HepG2 (cell line): ENCODE measurements around the gene GLG1. TPM values are rescaled to one million over a fixed set of nuclear protein-coding genes. Genes with fewer than 3 reads are reported as not detected.

Source experiments
- ATAC-seq: fragments of 200-7000 bp; cut with Tn5 transposase; 3 replicates; pipeline ENCODE4 v1.9.1; 2020; ENCODE audit warnings: mild to moderate bottlenecking, moderate library complexity
- BruUV-seq: library from RNA; stranded (reverse); fragments of 400-500 nt; replicated peaks from 2 replicates; lab custom pipeline; 2021; lab: Mats Ljungman, UMichigan
- CTCF ChIA-PET: fragments of 300-600 bp; formaldehyde crosslinking; extraction: SDS; loops from one replicate; lab custom pipeline; 2021; ENCODE audit warnings: low total read pairs, inconsistent platforms, low intra/inter-chr PET ratio; lab: Yijun Ruan, JAX
- POLR2A ChIA-PET: fragments of 350-600 bp; sonication (Branson Sonifier 250); formaldehyde crosslinking; loops from one replicate; lab custom pipeline; 2020; ENCODE audit warnings: antibody characterized with exemption, inconsistent platforms; lab: Yijun Ruan, JAX
- DNase-seq: peaks from one replicate; pipeline ENCODE4 v3.0.0-alpha.2; 2015; ENCODE audit warnings: low spot score
- FAIRE-seq: peaks from 3 replicates; lab custom pipeline; 2011; peaks lifted over from hg19 to GRCh38; lab: Jason Lieb, UNC
- H2AFZ ChIP-seq: one replicate; pipeline ENCODE4 v1.6.1; 2011; ENCODE audit warnings: low read length, inconsistent platforms
- H3K27ac ChIP-seq: fragments of 300-600 bp; 3 replicates; pipeline ENCODE4 v1.8.0; 2011; ENCODE audit warnings: mixed run types, mild to moderate bottlenecking, mixed read lengths, low read length, inconsistent platforms; ENCODE audit not compliant: insufficient read depth; ENCODE audit errors: extremely low read length
- H3K27me3 ChIP-seq, 2 experiments: fragments of 200-600 bp in 1 of 2; 2 replicates in 1 of 2; 3 replicates in 1 of 2; pipeline versions ENCODE4 v1.6.0 to v1.8.0; 2011; ENCODE audit warnings: low read length in 2 of 2, mild to moderate bottlenecking in 2 of 2, moderate library complexity in 2 of 2, inconsistent platforms in 1 of 2; ENCODE audit not compliant: insufficient read depth in 2 of 2, control insufficient read depth in 1 of 2
- H3K36me3 ChIP-seq, 2 experiments: fragments of 200-600 bp in 1 of 2; replicated peaks in 1 of 2; 2 replicates in 1 of 2; 3 replicates in 1 of 2; pipeline versions ENCODE4 v1.5.1 to v1.8.0; 2011; ENCODE audit warnings: low read length in 2 of 2, inconsistent platforms in 1 of 2; ENCODE audit not compliant: insufficient read depth in 2 of 2, control insufficient read depth in 1 of 2
- H3K4me1 ChIP-seq: 2 replicates; pipeline ENCODE4 v1.5.1; 2012; ENCODE audit warnings: low read length, inconsistent platforms; ENCODE audit not compliant: insufficient read depth
- H3K4me2 ChIP-seq: 2 replicates; pipeline ENCODE4 v1.6.0; 2011; ENCODE audit warnings: low read depth, low read length, inconsistent platforms
- H3K4me3 ChIP-seq, 3 experiments: fragments of 200-600 bp in 1 of 3; sonication (generic), shearing (Covaris generic) in 1 of 3; replicated peaks in 1 of 3; 2 replicates each; pipeline ENCODE4 v1.5.1; 2011 to 2016; ENCODE audit warnings: low read length in 3 of 3, inconsistent platforms in 2 of 3, low read depth in 2 of 3, mild to moderate bottlenecking in 2 of 3, control low read depth in 1 of 3, mixed read lengths in 1 of 3; ENCODE audit not compliant: insufficient read depth in 1 of 3
- H3K79me2 ChIP-seq: one replicate; pipeline ENCODE4 v1.6.1; 2011; ENCODE audit warnings: low read length, inconsistent platforms; ENCODE audit not compliant: insufficient read depth
- H3K9ac ChIP-seq: 2 replicates; pipeline ENCODE4 v1.6.0; 2011; ENCODE audit warnings: mild to moderate bottlenecking, low read depth, low read length, inconsistent platforms; ENCODE audit not compliant: insufficient read depth
- H3K9me3 ChIP-seq: 2 replicates; pipeline ENCODE4 v1.5.1; 2012; ENCODE audit warnings: mild to moderate bottlenecking, low read length
- H4K20me1 ChIP-seq: 2 replicates; pipeline ENCODE4 v1.6.0; 2011; ENCODE audit warnings: inconsistent platforms, mild to moderate bottlenecking, low read length, moderate library complexity; ENCODE audit not compliant: insufficient read depth
- MAFF ChIP-seq: IDR thresholded peaks from 2 replicates; pipeline ENCODE4 v1.6.1; 2011; ENCODE audit warnings: low read depth, low read length, improper control_type of control experiment
- MAFK ChIP-seq, 2 experiments: IDR thresholded peaks in 1 of 2; conservative IDR thresholded peaks in 1 of 2; 2 replicates each; pipeline ENCODE4 v1.6.1; 2011; ENCODE audit warnings: improper control_type of control experiment in 2 of 2, low read length in 2 of 2
- MYC ChIP-seq: sonication (generic); formaldehyde crosslinking; IDR thresholded peaks from 2 replicates; pipeline ENCODE4 v1.9.0; 2021; ENCODE audit warnings: missing genetic modification reagents, borderline replicate concordance
- NCOA1 ChIP-seq: sonication (generic); formaldehyde crosslinking; IDR thresholded peaks from 2 replicates; pipeline ENCODE4 v1.9.0; 2021; ENCODE audit warnings: missing genetic modification reagents
- TSC22D2 ChIP-seq: sonication (generic); formaldehyde crosslinking; IDR thresholded peaks from 2 replicates; pipeline ENCODE4 v1.5.1; 2020; ENCODE audit warnings: missing genetic modification reagents, mild to moderate bottlenecking, borderline replicate concordance
- ZNF563 ChIP-seq: sonication (generic); formaldehyde crosslinking; IDR thresholded peaks from 2 replicates; pipeline ENCODE4 v1.8.0; 2022; ENCODE audit warnings: mild to moderate bottlenecking, moderate library complexity, missing genetic modification reagents
- WGBS: methylation state at CpG from one replicate; pipeline ENCODE4 v1.1.6; 2017; ENCODE audit warnings: low lambda C conversion rate; 5-methylcytosine and 5-hydroxymethylcytosine counted together
- in situ Hi-C: cut with HindIII; loops from 2 replicates; pipeline ENCODE4 v1.10.0; 2017; ENCODE audit warnings: low pct_unique_long_range_greater_than_20kb; ENCODE audit not compliant: extremely low pct_ligation_motif_present
- intact Hi-C: fragments of 100-400 bp; cut with micrococcal nuclease; formaldehyde crosslinking; loops from one replicate; pipeline ENCODE4 v1.10.0; 2022; ENCODE audit not compliant: unreplicated experiment
- polyA plus RNA-seq, 8 experiments: library from polyadenylated mRNA; depleted of rRNA in 3 of 8; stranded (reverse) in 7 of 8; unstranded in 1 of 8; fragments of >200 nt; fragmentation: Illumina TruSeq in 4 of 8; extraction: Trizol in 4 of 8; gene quantifications; 2 replicates each; pipeline versions ENCODE4 v1.2.1 to v1.2.3, GENCODE V29; 2011 to 2016; ENCODE audit warnings: low read depth in 4 of 8, missing spikeins in 1 of 8, mixed read lengths in 1 of 8; ENCODE audit not compliant: insufficient read depth in 1 of 8
- total RNA-seq, 5 experiments: library from RNA; depleted of rRNA; stranded (reverse); fragments of >200 nt; fragmentation: Illumina TruSeq; extraction: Trizol; gene quantifications; 2 replicates each; pipeline ENCODE4 v1.2.3, GENCODE V29; 2016; ENCODE audit warnings: low read depth in 1 of 5
- TF ChIP-seq, protein P1 (sequence below): IDR thresholded peaks from 2 replicates; pipeline ENCODE4 v1.6.1; 2016
- TF ChIP-seq, protein P2 (sequence below): sonication (generic); formaldehyde crosslinking; IDR thresholded peaks from 2 replicates; pipeline ENCODE4 v1.4.0; 2020; ENCODE audit warnings: missing genetic modification reagents

GLG1 gene
- total and polyA plus RNA-seq, 2 of the 13 experiments (the other 11 are each of a cell fraction or from before 2014, with no cell fraction given), result 87.7 to 141 TPM

DNA sequence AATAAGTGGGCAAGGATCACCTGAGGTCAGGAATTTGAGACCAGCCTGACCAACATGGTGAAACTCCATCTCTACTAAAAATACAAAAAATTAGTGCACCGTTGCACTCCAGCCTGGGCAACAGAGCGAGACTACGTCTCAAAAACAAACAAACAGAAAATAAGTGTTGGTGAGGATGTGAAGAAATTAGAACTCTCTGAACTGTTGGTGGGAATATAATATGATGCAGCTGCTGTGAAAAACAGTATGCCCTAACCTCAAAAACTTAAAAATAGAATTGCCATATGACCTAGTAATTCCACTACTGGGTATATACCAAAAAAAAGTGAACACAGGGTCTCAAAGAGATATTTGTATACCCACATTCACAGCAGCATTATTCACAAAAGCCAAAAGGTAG, 26.1 kb downstream of the GLG1 start:
- intact Hi-C loops, result no loop called here
- ATAC-seq, result no peak
- Histone ChIP-seq H3K4me2 (no peak overlapping the region), H4K20me1 (no peaks in the 10 kb centered on the region), H3K4me1 (peaks cover 25% of the 10 kb centered on the region), H3K9me3 (no peaks in the 10 kb centered on the region), H3K36me3 (no peaks in the 10 kb centered on the region), H3K4me3 (no peak overlapping the region), H3K27ac (no peak overlapping the region), H3K79me2 (peaks cover 86% of the 10 kb centered on the region), H2AFZ (no peak overlapping the region), H3K9ac (no peak overlapping the region), H3K27me3 (no peaks in the 10 kb centered on the region)
- TF ChIP-seq, protein P1, sequence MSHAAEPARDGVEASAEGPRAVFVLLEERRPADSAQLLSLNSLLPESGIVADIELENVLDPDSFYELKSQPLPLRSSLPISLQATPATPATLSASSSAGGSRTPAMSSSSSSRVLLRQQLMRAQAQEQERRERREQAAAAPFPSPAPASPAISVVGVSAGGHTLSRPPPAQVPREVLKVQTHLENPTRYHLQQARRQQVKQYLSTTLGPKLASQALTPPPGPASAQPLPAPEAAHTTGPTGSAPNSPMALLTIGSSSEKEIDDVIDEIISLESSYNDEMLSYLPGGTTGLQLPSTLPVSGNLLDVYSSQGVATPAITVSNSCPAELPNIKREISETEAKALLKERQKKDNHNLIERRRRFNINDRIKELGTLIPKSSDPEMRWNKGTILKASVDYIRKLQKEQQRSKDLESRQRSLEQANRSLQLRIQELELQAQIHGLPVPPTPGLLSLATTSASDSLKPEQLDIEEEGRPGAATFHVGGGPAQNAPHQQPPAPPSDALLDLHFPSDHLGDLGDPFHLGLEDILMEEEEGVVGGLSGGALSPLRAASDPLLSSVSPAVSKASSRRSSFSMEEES (CRISPR knock-in tag), result no peak
- no peak for TF ChIP-seq TSC22D2 (CRISPR knock-in tag)
- TF ChIP-seq MYC, result no peak
- 94% methylated on average over 3 of the region's 3 CpGs for WGBS
- BruUV-seq, result no TSS peak
- no peak for DNase-seq
- no peak for FAIRE-seq
- ChIA-PET POLR2A (no interaction called here), CTCF (no interaction called here)
- in situ Hi-C loops, result no loop called here

DNA sequence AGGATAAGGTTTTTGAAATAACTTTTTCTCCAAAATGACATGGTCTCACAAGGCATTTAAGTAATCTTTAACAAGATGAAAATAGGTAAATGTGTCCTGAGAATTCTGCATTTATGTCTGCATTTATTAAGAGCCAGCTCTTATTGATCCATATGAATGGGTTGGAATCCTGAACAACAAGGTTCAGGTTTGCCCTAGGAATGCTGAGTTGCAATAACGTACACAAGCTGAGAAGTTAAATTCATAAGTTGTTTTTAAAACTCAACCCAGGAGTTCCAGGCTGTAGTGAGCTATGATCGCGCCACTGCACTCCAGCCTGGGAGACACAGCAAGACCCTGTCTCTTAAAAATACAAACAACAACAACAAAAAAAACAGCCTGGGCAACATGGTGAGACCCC, 28.1 kb downstream of the GLG1 start:
- CTCF ChIA-PET, result no interaction called here
- 96% methylated on average over 3 of the region's 3 CpGs for WGBS
- H3K4me3 ChIP-seq, result no peak overlapping the region

More for the DNA sequence above, 28.1 kb downstream of the GLG1 start:
- ATAC-seq (no peak), FAIRE-seq (no peak), DNase-seq (no peak)
- H3K4me2 ChIP-seq, result no peak overlapping the region
- TF ChIP-seq MAFK (conservative IDR thresholded peaks at IDR 0.05 in 1 of 2, IDR thresholded peaks at IDR 0.05 in 1 of 2; ENCODE audit: low read length in 2 of 2) (peak; percentile 70 to 73), MAFF (0 out of 2 replicates have a peak, but pooled peaks have one; percentile 49), NCOA1 (CRISPR knock-in tag) (no peak), ZNF563 (CRISPR knock-in tag) (no peak)
- TF ChIP-seq, protein P2, sequence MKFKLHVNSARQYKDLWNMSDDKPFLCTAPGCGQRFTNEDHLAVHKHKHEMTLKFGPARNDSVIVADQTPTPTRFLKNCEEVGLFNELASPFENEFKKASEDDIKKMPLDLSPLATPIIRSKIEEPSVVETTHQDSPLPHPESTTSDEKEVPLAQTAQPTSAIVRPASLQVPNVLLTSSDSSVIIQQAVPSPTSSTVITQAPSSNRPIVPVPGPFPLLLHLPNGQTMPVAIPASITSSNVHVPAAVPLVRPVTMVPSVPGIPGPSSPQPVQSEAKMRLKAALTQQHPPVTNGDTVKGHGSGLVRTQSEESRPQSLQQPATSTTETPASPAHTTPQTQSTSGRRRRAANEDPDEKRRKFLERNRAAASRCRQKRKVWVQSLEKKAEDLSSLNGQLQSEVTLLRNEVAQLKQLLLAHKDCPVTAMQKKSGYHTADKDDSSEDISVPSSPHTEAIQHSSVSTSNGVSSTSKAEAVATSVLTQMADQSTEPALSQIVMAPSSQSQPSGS (CRISPR knock-in tag), result no peak
- H3K79me2 ChIP-seq, result peaks cover 88% of the 10 kb centered on the region
- H2AFZ ChIP-seq, result no peak overlapping the region
- H3K36me3 ChIP-seq, result no peaks in the 10 kb centered on the region; a peak in 1 of 5 replicates
- H3K9ac ChIP-seq, result no peak overlapping the region
- no TSS peak for BruUV-seq
- no peaks in the 10 kb centered on the region for H3K9me3 ChIP-seq
- intact Hi-C loops, result no loop called here
- H3K4me1 ChIP-seq, result peaks cover 35% of the 10 kb centered on the region
- in situ Hi-C loops, result no loop called here
- no peaks in the 10 kb centered on the region for H3K27me3 ChIP-seq
- POLR2A ChIA-PET, result no interaction called here
- no peak overlapping the region for H3K27ac ChIP-seq
- no peaks in the 10 kb centered on the region; the same call in 1 of the 2 replicates for H4K20me1 ChIP-seq
